ENCODE measurements around the gene PLA2G4C.
A peak's percentile ranks its signal among the peaks of the same experiment; 100 is the strongest.

The PLA2G4C gene

GRCh38 chr19:48120505-48120904 is 9.9 kb upstream of the PLA2G4C start:
- Histone ChIP-seq H3K27ac (no peak overlapping the region), H3K4me1 (peaks cover 31 to 59% (median 43%) of the 10 kb centered on the region in 10 experiments), H3K9ac (no peak overlapping the region), H3K4me3 (no peak overlapping the region), H3K9me3 (replicated peaks in 1 of 11) (peaks cover 0 to 16% (median 7%) of the 10 kb centered on the region in 11 experiments; a peak in 10 of 22 replicates), H4K20me1 (no peaks in the 10 kb centered on the region), H3K4me2 (peak overlapping the region in 1 of 11 experiments; percentile 59; a peak in 1 of 22 replicates), H3K27me3 (no peaks in the 10 kb centered on the region), H3K36me3 (peaks cover 27 to 99% (median 90%) of the 10 kb centered on the region in 11 experiments)
- no peak for TF ChIP-seq Cebpa-rat (IDR thresholded peaks at IDR 0.05)

GRCh38 chr19:48118131-48118517 is 7.5 kb upstream of the PLA2G4C start:
- peaks cover 0 to 16% (median 7%) of the 10 kb centered on the region in 11 experiments; a peak in 10 of 22 replicates for H3K9me3 ChIP-seq (replicated peaks in 1 of 11)
- H3K4me1 ChIP-seq = peaks cover 32 to 53% (median 48%) of the 10 kb centered on the region in 10 experiments
- no peaks in the 10 kb centered on the region for H3K27me3 ChIP-seq
- H3K4me2 ChIP-seq = peak overlapping the region; percentile 48 to 87 (median 69)
- H3K36me3 ChIP-seq = peaks cover 30 to 95% (median 82%) of the 10 kb centered on the region in 11 experiments
- peak overlapping the region in 1 of 10 experiments; percentile 25; a peak in 1 of 20 replicates for H3K4me3 ChIP-seq
- no peak for TF ChIP-seq Cebpa-rat (IDR thresholded peaks at IDR 0.05)
- H3K9ac ChIP-seq = peak overlapping the region; percentile 18 to 70 (median 48); a peak in 15 of 22 replicates
- peak overlapping the region; percentile 44 to 87 (median 71); a peak in 21 of 22 replicates for H3K27ac ChIP-seq
- no peaks in the 10 kb centered on the region for H4K20me1 ChIP-seq

GRCh38 chr19:48117515-48118130 is 7.0 kb upstream of the PLA2G4C start:
- peaks cover 28 to 90% (median 77%) of the 10 kb centered on the region in 11 experiments for H3K36me3 ChIP-seq

DNA sequence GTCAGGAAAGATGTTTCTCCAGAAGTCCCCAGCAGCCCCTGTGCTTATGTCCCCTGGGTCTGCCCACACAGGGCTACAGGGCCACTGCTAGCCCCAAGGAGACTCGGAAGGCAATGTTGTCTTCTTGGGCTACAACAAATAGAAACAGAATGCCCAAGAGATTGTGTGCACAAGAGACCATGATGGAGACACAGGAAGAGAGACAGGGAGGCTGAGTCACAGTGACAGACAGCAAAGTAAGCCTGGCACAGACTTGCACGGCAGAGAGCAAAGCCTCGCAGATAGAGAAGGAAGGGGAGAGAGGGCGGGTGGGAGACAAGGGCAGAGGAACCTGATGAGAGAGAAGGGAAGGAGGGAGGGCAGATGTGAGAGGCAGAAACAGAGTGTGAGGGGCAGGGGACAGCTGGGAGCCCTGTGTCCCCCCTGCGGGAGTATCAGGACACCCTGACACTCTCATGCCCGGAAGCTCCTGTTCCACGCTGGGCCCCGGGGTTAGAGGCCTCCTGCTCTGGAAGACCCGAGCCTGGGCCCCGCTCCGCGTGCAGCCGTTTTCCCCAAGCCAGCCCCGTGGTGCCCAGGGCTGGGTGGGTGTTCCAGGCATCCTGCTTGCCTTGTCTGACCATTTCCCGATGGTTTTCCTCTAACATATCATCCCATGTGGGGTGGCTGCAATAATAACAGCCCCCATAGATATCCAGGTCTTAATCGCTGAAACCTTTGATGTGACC is 2.7 kb upstream of the PLA2G4C start:
- Histone ChIP-seq H3K9ac (peak overlapping the region in 2 of 11 experiments; percentile 24 to 35; a peak in 4 of 22 replicates), H3K4me1 (peaks cover 29 to 49% (median 41%) of the 10 kb centered on the region in 10 experiments), H3K4me2 (peak overlapping the region in 7 of 11 experiments; percentile 21 to 48 (median 26); a peak in 6 of 22 replicates), H3K27me3 (no peaks in the 10 kb centered on the region), H3K36me3 (peaks cover 9 to 49% (median 41%) of the 10 kb centered on the region in 11 experiments; a peak in 20 of 22 replicates), H4K20me1 (no peaks in the 10 kb centered on the region), H3K27ac (peak overlapping the region in 9 of 11 experiments; percentile 14 to 65 (median 38); a peak in 13 of 22 replicates), H3K4me3 (no peak overlapping the region), H3K9me3 (replicated peaks in 1 of 11) (peaks cover 0 to 4% (median 0%) of the 10 kb centered on the region in 11 experiments; a peak in 3 of 22 replicates)
- no peak for TF ChIP-seq Cebpa-rat (IDR thresholded peaks at IDR 0.05)

More at GRCh38 chr19:48117515-48118130, 7.0 kb upstream of the PLA2G4C start:
- Histone ChIP-seq H3K4me1 (peaks cover 29 to 53% (median 50%) of the 10 kb centered on the region in 10 experiments), H3K27ac (peak overlapping the region; percentile 44 to 87 (median 71); a peak in 21 of 22 replicates), H3K27me3 (no peaks in the 10 kb centered on the region), H3K9ac (peak overlapping the region; percentile 18 to 70 (median 48); a peak in 15 of 22 replicates), H4K20me1 (no peaks in the 10 kb centered on the region), H3K9me3 (replicated peaks in 1 of 11) (peaks cover 0 to 16% (median 7%) of the 10 kb centered on the region in 11 experiments; a peak in 10 of 22 replicates), H3K4me3 (peak overlapping the region in 1 of 10 experiments; percentile 25; a peak in 1 of 20 replicates), H3K4me2 (peak overlapping the region; percentile 48 to 87 (median 69))
- no peak for TF ChIP-seq Cebpa-rat (IDR thresholded peaks at IDR 0.05)

- H3K9me3 ChIP-seq (replicated peaks in 1 of 11) = no peaks in the 10 kb centered on the region
- H3K4me2 ChIP-seq = peak overlapping the region in 10 of 11 experiments; percentile 75 to 93 (median 86); a peak in 19 of 22 replicates
- no peak for TF ChIP-seq Cebpa-rat (IDR thresholded peaks at IDR 0.05)
- peaks cover 34 to 50% (median 45%) of the 10 kb centered on the region in 10 experiments for H3K4me1 ChIP-seq
- peaks cover 9 to 28% (median 23%) of the 10 kb centered on the region in 11 experiments; a peak in 20 of 22 replicates for H3K36me3 ChIP-seq
- peak overlapping the region in 3 of 10 experiments; percentile 53 to 62 (median 53); a peak in 3 of 20 replicates for H3K4me3 ChIP-seq
- peak overlapping the region in 5 of 11 experiments; percentile 81 to 95 (median 84); a peak in 7 of 22 replicates for H3K9ac ChIP-seq
- H3K27ac ChIP-seq = peak overlapping the region in 7 of 11 experiments; percentile 56 to 96 (median 85); a peak in 8 of 22 replicates
- H3K27me3 ChIP-seq = no peaks in the 10 kb centered on the region
- H4K20me1 ChIP-seq = no peaks in the 10 kb centered on the region
Measured at GRCh38 chr19:48111280-48111679, 663 bp upstream of the PLA2G4C start.

DNA sequence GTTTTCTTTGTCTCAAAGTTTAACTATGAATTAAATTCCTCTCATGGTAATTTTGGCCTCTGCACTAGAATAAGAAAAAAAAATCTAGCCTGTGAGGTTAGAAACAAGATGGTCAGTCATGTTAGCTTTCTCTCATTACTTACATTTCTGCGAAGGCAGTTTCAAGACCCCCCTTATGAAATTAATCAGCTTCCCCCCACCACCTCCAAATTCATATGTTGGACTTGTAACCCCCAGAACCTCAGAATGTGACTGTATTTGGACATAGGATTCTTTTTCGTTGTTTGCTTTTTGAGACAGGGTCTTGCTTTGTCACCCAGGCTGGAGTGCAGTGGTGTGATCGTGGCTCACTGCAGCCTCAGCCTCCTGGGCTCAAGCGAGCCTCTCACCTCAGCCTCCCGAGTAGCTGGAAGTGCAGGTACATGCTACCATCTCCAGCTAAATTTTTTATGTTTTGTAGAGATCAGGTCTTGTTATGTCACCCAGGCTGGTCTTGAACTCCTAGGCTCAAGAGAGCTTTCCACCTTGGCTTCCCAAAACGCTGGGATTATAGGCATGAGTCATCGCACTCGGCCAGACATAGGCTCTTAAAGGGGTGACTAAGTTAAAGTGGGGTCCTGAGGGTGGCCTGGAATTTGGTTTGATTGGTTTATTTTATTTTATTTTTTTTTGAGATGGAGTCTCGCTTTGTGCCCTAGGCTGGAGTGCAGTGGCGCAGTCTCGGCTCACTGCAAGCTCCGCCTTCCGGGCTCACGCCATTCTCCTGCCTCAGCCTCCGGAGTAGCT is 1.4 kb downstream of the PLA2G4C start:
- no peak for TF ChIP-seq Cebpa-rat (IDR thresholded peaks at IDR 0.05)
- Histone ChIP-seq H3K4me3 (peak overlapping the region in 2 of 10 experiments; percentile 53 to 58; a peak in 3 of 20 replicates), H3K27ac (peak overlapping the region in 2 of 11 experiments; percentile 89 to 90; a peak in 3 of 22 replicates), H3K9ac (peak overlapping the region in 2 of 11 experiments; percentile 87 to 95; a peak in 2 of 22 replicates), H3K36me3 (peaks cover 0 to 11% (median 3%) of the 10 kb centered on the region in 11 experiments; a peak in 15 of 22 replicates), H3K9me3 (replicated peaks in 1 of 11) (no peaks in the 10 kb centered on the region), H3K27me3 (no peaks in the 10 kb centered on the region), H3K4me2 (peak overlapping the region in 7 of 11 experiments; percentile 75 to 93 (median 82); a peak in 9 of 22 replicates), H4K20me1 (no peaks in the 10 kb centered on the region), H3K4me1 (peaks cover 37 to 54% (median 48%) of the 10 kb centered on the region in 10 experiments)

DNA sequence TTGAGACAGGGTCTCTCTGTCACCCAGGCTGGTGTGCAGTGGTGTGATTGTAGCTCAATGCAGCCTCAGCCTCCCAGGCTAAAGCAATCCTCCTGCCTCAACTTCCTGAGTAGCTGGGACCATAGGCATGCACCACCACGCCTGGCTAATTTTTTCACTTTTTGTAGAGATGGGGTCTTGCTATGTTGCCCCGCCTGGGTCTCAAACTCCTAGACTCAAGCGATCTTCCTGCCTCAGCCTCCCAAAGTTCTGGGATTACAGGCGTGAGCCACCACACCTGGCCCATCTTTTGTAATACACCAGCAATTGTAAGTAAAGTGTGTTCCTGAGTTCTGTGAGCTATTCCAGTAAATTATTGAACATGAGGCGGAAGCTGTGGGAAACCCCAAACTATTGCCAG is 6.7 kb downstream of the PLA2G4C start:
- Histone ChIP-seq H3K9ac (no peak overlapping the region), H3K4me2 (no peak overlapping the region), H3K4me3 (no peak overlapping the region), H3K4me1 (peaks cover 14 to 36% (median 25%) of the 10 kb centered on the region in 10 experiments), H3K27me3 (no peaks in the 10 kb centered on the region), H3K36me3 (peaks cover 0 to 27% (median 0%) of the 10 kb centered on the region in 11 experiments; a peak in 4 of 22 replicates), H3K9me3 (replicated peaks in 1 of 11) (peaks cover 0 to 3% (median 0%) of the 10 kb centered on the region in 11 experiments; a peak in 2 of 22 replicates), H3K27ac (no peak overlapping the region), H4K20me1 (no peaks in the 10 kb centered on the region)
- TF ChIP-seq Cebpa-rat (IDR thresholded peaks at IDR 0.05) = no peak
